ENCODE measurements around the gene ITPRID2.

Gene ITPRID2

DNA sequence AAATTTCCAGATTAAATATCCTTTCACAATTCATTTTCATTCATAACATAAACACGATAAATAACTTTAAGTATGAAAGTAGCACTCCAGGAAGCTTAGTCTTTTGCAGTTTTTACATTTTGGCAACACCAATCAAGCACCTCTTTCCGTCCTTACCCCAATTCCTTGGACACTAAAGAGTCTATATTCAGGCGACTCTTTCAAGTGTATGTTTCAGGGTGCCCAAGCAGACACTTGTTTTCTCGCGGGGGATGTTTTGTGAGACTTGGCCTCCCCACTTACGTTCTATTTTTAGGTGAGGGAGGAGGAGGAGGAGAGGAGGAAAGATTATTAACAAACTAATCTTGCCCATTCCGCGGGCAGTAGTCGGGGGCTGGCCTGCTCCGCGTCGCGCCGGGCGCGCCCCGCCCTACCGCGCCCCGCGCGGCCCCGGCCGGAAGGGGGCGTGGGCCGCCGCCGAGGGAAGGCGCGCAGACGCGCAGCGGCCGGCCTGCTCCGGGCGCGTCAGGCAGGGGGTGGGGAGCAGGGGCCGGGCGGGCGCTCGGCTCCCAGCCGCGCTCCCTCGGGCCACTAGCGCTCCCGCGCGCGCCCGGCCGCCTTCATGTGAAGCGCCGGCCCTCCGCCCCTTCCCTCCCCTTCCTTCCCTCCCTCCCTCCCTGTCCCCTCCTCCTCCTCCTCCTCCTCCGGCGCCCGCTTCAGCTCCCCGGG lies at the start of gene ITPRID2:
Gene ITPRID2, plus strand, starts transcription at position 473 of the 708 bp plus-strand sequence. CDS start 337 bp downstream, outside the sequence.
- peak; percentile 97 for DNase-seq (ENCODE audit: low spot score)

DNA sequence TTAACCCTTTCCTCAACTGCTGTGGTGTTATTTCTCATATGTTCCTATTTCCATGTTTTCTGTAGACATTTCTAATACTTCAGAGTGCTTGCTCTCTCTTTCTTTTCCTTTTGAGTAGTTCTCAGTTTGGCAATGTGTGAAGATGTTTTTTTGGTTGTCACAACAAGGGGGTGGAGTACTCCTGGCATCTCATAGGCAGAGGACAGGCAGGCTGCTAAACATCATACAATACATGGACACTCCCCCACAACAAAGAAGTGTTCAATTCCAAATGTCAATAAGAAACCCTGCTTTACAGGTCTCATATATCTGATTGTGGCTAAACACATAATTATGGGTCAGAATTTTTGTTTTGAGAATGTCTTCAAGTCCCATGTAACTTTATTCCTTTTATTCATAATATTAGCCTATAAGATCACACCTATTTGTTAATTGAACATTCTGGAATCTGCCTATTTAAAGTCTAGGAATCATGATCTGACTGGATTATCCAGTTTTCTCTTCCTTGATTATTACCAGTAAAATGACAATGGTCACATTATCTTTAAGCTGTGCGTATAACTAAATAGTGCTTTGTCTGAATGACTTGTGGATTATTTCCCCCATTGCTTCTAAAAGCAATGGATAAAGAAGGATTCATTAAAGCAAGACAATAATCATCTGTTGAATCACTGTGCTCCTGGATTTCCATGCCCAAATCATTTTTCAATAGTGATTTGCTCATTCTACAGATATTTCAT lies 46.8 kb upstream of the ITPRID2 start:
- DNase-seq (ENCODE audit: low spot score), result no peak

DNA sequence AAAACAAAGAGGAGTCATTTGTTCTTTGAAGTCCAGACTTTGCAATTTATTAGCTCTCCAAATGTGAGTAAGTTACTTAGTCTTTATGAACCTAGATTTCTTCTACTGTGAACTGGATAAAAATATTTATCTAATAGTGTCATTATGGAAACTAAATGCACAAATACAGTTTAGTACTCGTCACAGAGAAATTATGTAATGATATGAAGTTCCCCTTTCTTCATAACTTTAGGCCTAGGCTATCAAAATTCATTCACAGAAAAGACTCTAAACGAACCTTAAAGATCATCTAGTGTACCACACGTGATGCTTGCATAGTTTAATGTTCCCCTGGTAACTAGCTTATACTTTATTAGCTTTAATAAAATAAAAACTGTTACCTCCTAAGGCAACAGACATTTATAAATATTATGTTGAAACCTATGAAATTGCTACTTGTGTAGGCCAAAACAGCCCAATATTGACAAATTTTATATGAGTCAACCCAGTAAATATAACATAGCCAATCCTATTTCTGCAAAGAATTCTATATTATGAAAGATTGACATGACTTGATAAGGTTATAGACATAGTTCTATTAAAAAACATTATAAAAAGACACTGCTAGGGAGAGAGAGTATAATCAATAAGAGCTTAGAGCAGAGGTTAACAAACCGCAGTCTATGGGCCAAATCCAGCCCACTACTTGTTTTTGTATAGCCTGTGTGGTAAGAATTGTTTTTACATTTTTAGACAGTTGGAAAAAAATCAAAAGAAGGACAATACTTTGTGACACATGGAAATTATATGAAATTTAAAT lies 44.9 kb upstream of the ITPRID2 start:
- DNase-seq (ENCODE audit: low spot score), result no peak

DNA sequence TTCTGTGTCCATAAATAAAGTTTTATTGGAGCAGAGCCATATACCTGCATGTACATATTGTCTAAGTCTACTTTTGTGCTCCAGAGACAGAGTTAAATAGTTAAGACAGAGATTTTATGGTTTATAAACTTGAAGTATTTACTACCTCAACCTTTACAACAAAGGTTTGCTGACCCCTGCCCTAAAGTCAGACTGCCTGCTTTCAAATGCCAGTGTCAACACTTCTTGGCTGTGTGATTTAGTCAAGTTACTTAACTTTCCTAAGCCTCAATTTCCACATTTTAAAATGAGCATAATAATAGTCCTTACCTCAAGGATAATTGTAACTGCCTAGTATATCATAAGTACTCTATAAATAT lies 44.4 kb upstream of the ITPRID2 start:
- DNase-seq (ENCODE audit: low spot score), result no peak

DNA sequence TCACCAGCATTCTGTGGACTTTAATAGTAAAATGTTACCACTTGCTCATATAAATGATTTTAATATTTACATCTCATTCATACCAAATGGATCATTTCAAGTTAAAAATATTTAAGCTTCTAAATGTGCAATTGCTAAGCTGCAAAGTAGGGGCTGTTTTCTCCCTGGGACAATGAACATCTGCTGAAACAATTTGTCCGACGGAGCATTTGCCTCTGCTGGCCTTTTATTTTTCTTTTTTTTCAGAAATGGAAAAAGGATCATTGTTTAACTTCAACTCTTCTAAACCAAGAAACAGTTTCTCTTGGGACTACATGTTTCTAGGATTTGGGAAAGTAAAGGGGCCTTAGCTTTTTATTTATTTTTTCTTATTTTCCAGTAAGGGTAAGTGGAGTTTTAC lies 43.8 kb upstream of the ITPRID2 start:
- DNase-seq (ENCODE audit: low spot score), result no peak

DNA sequence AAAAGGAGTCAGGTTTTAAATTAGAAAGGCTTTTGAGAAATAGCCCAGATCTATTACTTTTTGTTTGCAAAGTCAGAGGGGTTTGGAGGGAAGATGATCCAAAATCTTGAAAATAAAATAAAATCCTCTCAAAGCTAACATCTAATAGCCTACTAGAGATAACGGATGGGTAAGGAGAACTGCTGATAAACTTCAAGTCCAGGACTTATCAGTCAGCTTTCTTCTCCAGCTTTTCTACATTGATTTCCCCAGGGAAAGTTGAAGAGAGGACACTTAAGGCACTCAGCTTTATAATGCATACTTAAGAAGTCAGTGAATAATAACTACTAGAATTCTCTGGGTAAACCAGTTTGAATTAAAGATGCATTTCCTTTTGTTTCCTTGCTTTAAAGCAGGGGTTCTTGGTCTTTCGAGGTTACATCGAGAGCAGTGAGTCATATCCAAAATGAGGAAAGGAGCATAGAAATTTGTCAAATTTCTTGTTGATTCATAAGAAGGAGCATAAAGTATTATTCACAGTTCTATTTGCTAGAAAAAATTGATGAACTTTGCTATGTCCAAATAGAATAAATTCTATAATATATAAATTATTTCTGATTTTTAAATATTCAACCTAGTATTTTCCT lies 43.2 kb upstream of the ITPRID2 start:
- no peak for DNase-seq (ENCODE audit: low spot score)

DNA sequence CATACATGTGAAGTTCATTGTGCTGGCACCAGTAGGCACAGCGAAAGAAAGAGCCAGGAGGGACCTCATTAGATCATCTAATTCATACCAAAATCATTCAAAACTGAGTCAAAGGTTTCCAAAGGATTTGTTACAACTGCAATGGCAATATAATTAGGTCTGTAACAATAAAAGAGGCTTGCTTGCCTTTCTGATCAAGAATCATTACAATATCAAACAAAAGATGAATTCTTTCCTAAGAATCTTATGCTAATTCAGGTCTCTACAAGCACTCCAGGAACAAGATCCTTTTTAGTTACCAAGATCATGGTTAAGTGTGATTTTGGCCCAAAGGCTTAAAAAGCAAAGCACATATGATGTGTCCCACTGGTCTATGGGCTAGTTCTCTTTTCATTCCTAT lies 41.9 kb upstream of the ITPRID2 start:
- DNase-seq (ENCODE audit: low spot score), result no peak

DNA sequence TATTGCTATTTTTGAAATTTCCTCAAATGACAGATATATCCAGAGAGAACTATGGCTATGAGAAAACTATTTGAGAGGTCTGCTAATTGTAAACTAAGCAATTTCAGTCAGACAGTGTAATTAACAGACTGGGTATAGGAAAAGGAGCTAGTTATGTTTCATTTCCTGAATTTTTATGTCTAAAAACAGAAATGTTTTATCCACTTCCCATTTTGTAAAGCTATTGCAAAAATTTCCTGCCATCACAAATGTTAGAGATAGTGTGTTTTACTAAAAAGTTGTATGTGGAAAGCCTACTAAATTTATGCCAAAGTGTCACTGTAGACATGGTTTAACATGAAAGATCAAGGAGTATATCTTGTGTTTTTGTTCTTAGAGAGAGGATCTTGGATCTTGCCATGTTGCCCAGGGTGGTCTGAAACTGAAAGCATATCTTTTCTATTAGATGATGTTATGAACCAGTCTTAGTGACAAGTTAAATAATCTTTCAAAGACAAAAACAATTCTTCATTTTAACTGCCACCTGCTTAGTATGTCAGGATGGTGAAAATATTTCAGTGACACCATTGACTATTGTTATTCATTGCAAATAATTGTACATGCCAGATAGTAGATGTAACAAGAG lies 40.5 kb upstream of the ITPRID2 start:
- no peak for DNase-seq (ENCODE audit: low spot score)

DNA sequence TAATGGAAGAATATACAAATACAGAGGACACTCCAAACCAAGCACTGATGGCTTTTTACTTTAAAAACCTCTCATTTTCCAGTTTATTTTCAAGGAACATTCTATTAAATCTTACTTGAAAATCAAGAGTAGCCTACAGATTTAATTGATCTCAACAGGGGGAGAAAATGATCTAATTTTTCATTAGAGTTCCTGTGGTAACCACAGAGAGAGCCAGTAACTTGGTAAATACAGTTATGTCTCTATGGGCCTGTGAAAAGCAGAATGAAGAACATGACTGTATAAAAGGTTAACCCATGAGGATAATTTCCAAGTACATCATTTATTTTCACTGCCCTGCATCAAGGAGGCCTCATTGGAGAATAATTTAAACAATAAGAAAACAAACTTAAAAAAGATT lies 39.8 kb upstream of the ITPRID2 start:
- no peak for DNase-seq (ENCODE audit: low spot score)

DNA sequence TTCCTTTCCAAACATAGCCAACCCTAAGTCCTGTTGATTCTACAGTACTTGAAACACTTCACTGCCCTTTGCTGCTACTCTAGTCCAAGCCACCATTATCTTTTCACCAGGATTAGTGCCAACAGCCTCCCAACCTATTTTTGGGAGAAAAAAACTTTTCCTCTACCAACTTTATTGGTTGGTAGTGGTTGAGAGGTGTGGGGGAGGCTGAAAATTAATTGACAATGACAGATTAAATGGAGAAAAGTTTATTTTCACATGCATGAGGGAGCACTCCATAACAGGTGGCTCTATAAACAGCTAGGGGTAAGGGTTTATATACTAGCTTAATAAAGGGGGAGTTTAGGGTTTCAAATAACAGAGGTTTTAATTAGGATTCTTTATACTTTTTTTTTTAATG lies 37.8 kb upstream of the ITPRID2 start:
- no peak for DNase-seq (ENCODE audit: low spot score)

DNA sequence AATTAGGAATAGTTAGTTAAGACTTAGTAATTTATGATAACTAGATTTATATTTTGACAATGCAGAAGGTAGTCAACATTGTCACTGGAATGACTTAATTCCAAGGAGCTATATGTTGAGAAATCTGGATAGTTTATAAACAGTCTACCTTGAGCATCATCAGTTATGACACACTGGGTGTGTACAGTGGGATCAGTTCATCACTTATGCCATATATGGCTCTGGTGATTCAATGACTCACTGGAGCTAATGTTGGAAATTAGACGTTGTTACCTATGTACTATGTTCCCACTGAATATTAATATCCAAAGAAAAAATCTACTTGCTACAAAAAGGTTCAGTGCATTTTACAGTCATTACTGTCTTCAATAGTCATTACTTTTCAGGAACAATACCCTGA lies 34.0 kb upstream of the ITPRID2 start:
- DNase-seq (ENCODE audit: low spot score), result no peak

DNA sequence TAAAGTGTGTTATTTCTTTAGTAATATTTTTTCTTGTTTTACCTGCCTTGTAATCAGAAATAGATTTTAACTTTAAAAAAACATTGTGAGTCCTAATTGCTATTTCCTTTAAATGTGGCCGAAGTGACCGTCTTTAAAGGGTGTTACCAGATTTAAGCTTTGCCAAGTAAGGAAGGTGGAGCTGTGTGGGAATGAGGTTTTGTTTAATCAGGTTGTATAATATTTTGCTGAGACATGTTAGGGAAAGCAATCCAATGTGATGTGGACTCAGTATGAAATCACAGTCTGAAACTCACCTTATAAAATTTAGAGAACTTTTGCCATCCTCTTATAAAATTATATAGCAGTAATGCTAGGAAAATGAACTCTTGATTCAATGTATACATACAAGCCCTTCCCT lies 32.9 kb upstream of the ITPRID2 start:
- DNase-seq (ENCODE audit: low spot score), result no peak

DNA sequence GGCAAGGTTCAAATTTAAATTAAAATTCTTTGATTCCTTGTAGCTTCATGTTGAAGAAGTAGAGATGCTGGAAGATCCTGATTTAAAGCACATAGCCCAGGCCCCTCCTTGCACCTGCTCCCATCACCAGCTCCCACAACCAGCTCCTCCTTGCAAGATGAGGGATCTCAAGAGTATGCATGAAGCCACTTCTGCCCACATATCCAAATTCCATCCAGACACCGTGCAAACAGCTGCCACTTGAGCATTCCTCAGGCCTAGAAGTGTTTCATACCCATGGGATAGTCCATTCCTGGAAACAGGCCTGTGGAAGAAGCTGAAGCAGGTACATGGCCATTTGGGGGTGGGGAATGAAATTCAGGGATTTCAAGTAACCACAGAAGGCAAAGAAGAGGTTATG lies 32.4 kb upstream of the ITPRID2 start:
- DNase-seq (ENCODE audit: low spot score), result no peak

DNA sequence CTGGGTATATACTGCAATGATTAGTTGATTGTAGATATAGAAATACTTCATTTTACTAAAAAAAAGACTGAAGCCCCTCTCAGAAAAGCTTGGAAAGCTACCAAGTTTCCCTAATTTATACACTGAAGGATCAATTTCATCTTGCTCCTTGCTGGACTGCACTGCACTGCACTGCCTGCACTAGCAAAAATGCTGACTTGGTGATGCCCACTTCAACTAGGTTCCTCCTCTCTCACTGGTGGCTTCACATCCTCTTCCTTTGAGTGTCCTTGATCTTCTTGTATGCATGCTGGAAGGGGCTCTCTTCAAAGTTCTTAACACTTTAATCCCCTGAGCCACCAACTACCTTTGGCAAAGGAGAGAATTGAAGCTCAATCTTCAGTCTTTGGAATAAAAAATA lies 31.7 kb upstream of the ITPRID2 start:
- no peak for DNase-seq (ENCODE audit: low spot score)

DNA sequence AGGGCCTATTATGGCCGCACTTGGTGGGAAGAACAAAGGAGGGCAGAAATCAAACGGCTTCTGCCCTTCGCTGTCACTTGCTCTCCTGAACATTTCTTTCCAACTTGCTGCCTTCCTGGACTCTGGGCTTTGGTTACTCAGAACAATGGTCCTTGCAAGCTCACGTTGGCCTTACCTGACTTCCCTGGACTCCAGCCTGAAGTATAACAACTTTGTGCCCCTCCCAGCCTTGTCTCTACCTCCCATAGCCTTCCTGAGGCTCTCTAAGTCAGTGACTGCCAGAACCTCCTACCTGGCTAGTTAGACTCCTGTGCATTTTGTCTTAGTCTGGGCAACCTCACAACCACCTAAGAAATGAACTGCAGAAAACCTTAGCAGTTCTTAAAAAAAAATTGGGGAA lies 30.2 kb upstream of the ITPRID2 start:
- no peak for DNase-seq (ENCODE audit: low spot score)

DNA sequence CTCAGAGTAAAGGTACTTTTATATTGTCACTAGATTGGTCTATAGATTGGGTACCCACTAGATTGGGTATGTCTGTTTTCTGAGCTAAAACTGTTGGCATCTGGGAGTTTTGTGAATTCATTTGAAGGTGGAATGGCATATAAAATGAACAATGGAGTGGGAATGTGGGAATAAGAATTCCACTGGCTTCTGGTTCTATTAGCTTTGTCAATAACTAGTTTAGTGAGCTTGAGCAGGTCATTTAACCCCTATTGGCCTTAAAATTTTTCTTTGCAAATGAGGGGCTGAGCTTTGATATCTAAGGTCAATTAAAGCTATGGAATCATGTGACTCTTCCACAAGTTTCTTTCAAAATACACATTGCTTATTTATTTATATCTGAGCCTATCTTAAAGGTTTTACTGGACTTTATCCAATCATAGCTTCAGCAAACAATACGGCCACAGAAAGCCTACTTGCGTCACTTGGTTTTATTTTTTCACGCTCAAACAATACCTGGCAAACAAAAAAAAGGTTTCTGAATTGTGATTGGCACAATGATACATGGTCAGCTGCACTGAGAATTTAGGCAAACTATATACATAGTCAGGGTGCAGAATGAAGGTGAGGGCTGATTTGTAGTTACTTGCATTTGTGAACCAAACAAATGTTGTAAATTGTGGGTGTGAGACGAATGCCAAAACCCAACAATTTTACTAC lies 28.8 kb upstream of the ITPRID2 start:
- DNase-seq (ENCODE audit: low spot score), result no peak

DNA sequence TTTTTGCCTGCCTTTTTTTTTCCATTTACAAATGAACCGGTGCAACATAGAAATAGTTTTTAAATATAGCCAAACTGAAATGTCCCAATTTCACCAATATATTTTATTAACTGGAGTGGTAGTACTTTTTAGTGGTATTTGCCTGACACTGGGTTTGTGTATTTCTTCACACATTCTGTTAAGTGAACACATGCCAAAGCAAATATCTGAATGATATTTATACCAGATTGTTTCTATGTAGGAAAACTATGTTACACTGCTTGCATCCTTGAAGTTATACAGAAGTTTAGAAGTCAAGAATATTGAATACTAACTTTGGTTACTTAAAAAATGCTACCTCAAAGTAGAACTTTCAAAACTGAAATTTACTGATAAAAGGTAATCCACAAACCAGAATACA lies 19.4 kb upstream of the ITPRID2 start:
- no peak for DNase-seq (ENCODE audit: low spot score)

DNA sequence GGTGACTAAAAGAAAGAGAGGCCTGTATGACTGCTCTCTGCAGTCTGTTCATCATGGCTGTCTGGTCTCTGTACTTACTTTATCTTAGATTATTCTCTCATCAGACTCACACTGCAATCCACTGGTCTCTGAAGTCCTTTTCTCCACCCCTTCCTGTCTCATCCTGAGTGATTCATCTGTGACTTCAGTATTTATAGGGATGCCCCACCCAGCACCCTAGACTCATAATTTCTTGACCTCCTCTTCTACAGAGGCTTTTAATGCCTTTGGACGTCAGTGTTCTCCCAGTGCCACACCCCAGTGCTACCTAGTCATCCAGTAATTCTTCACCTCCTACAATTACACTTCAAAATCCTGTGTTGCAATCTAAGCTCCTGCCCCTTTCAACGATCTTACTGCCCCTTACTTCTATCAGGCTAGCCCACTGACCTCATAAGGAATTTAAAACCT lies 14.9 kb upstream of the ITPRID2 start:
- DNase-seq (ENCODE audit: low spot score), result no peak

DNA sequence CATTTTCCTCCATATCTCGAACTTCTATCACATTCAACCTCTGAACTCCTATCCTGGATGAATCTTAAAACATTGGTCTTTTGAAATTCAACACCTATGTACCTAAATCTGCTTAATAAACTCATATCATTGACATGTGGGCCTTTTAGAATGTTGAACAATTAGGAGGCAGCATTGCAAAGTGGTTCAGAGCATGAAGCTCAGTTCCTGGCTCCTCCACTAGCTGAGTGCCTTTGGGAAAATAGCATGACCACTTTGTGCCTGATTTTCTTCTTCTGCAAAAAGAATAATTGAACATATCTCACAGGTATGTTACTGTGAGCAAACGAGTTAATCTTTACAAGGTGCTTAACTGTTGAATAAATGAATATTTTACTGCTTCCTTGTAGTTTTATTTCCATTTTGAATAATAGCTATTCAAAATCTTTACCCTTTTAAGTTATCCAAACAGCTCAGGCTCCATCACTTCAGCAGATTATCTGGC lies 14.3 kb upstream of the ITPRID2 start:
- DNase-seq (ENCODE audit: low spot score), result no peak

DNA sequence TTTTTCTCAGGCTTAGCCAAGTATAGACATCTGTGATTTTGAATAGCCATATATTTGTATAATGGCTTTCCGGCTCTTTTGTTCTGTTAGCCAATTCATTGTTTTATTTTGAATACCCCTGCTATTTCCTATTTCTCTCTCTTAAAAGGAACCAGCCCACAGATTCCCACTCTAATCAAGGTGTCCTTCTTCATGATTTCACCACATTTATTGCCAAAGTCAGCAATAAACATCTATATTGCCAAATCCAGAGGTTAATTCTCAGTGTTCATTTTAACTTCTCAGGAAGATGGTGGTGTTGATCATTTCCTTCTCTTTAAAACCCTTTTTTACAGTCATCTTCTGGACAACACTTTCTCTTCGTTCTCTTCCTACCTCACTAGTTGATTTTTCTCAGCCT lies 13.1 kb upstream of the ITPRID2 start:
- DNase-seq (ENCODE audit: low spot score), result no peak

DNA sequence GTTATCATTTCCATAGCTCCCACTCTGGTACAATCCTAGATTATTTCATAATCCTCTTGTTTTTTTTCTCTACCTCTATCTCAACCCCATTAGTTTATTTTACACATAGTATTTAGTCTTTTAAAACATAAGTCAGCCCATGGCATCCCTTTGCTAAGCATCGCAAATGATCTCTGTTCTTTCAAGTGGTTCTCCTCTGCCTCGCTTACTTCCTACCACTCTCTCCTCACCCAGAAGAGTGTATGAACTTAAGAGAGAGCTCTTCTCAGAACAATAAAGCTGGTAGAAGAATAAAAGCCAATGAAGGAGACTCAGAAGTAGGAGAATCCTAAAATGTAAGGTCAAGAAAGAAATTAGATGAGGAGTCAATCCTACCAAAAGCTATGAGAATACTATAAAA lies 12.2 kb upstream of the ITPRID2 start:
- DNase-seq (ENCODE audit: low spot score), result no peak
